MV-4-11 (cell line): ENCODE results near the gene NUTM2G.
"Not testable (repeated sequence)": the region's sequence is repeated elsewhere in the genome, so short reads cannot be mapped to it uniquely, and the experiment has no call there.

ENCODE experiments used
- DNase-seq: peaks from one replicate; lab custom pipeline; 2025; lab: John Stamatoyannopoulos, UW

Gene NUTM2G

GRCh38 chr9:96942181-96942580 lies 13.5 kb downstream of the NUTM2G start:
- DNase-seq: not testable (repeated sequence)

GRCh38 chr9:96949346-96949745 lies 20.7 kb downstream of the NUTM2G start:
- DNase-seq: not testable (repeated sequence)

GRCh38 chr9:96950539-96950938 lies 21.9 kb downstream of the NUTM2G start:
- DNase-seq: not testable (repeated sequence)

GRCh38 chr9:96967591-96967990 lies 38.9 kb downstream of the NUTM2G start:
- not testable (repeated sequence) for DNase-seq

- DNase-seq: not testable (repeated sequence)
Observed at GRCh38 chr9:96972552-96972951, 43.9 kb downstream of the NUTM2G start.

- not testable (repeated sequence) for DNase-seq
Observed at GRCh38 chr9:96974037-96974436, 45.4 kb downstream of the NUTM2G start.

GRCh38 chr9:96983496-96984122 lies 55.0 kb downstream of the NUTM2G start:
- not testable (repeated sequence) for DNase-seq

GRCh38 chr9:96984139-96984538 lies 55.5 kb downstream of the NUTM2G start:
- DNase-seq: not testable (repeated sequence)

- DNase-seq: not testable (repeated sequence)
Observed at GRCh38 chr9:96984887-96985286, 56.2 kb downstream of the NUTM2G start.
